A549 (cell line): Measurements from ENCODE around the gene NHLRC2. TPM values are rescaled to one million over a fixed set of nuclear protein-coding genes. Genes with fewer than 3 reads are reported as not detected.

Experiments used
- ATAC-seq, 2 experiments: fragments of 200-7000 bp in 1 of 2; fragments of >200 bp in 1 of 2; cut with Nextera tagmentation in 1 of 2; cut with Tn5 transposase in 1 of 2; 3 replicates each; pipeline versions ENCODE4 v1.8.0 to v1.9.1; 2018 to 2020; ENCODE audit warnings: mild to moderate bottlenecking in 1 of 2, moderate library complexity in 1 of 2
- CTCF ChIA-PET: fragments of 300-600 bp; sonication (Branson Sonifier 250); formaldehyde crosslinking; extraction: SDS; loops from one replicate; lab custom pipeline; 2021; ENCODE audit warnings: antibody characterized with exemption, inconsistent platforms; lab: Yijun Ruan, JAX
- POLR2A ChIA-PET: fragments of 350-600 bp; formaldehyde crosslinking; extraction: SDS; loops from one replicate; lab custom pipeline; 2021; ENCODE audit warnings: antibody characterized with exemption, inconsistent platforms; lab: Yijun Ruan, JAX
- DNase-seq, 2 experiments: peaks; one replicate each; pipeline versions ENCODE4 v3.0.0 to v3.0.0-alpha.2; 2011 to 2016; ENCODE audit warnings: low read depth in 1 of 2, low spot score in 1 of 2
- FAIRE-seq: peaks from 2 replicates; lab custom pipeline; 2011; peaks lifted over from hg19 to GRCh38; lab: Jason Lieb, UNC
- H3K27ac ChIP-seq, 2 experiments: fragments of >200 bp; sonication (Bioruptor Twin); formaldehyde crosslinking; 3 replicates each; pipeline ENCODE4 v1.5.1; 2016 to 2017
- H3K4me1 ChIP-seq: fragments of >200 bp; sonication (Bioruptor Twin); formaldehyde crosslinking; 3 replicates; pipeline ENCODE4 v1.6.1; 2016
- H3K4me2 ChIP-seq: fragments of >200 bp; sonication (Bioruptor Twin); formaldehyde crosslinking; 3 replicates; pipeline ENCODE4 v1.6.1; 2016
- H3K4me3 ChIP-seq: fragments of >200 bp; sonication (Bioruptor Twin); formaldehyde crosslinking; 3 replicates; pipeline ENCODE4 v1.5.1; 2016
- H3K9me3 ChIP-seq: fragments of >200 bp; sonication (Bioruptor Twin); formaldehyde crosslinking; 3 replicates; pipeline ENCODE4 v1.6.1; 2016
- CBX8 ChIP-seq: fragments of 200-600 bp; sonication (generic); IDR thresholded peaks from 2 replicates; pipeline ENCODE4 v1.6.1; 2016
- CHD2 ChIP-seq: fragments of 150-350 bp; IDR thresholded peaks from 2 replicates; pipeline ENCODE4 v1.6.1; 2014; ENCODE audit warnings: low read length; ENCODE audit not compliant: partially characterized antibody
- FOSB ChIP-seq: fragments of 250-450 bp; sonication (Bioruptor Pico); IDR thresholded peaks from 2 replicates; pipeline ENCODE4 v1.5.0; 2020; ENCODE audit warnings: mild to moderate bottlenecking, moderate library complexity
- FOXS1 ChIP-seq: fragments of 250-450 bp; sonication (Bioruptor Pico); IDR thresholded peaks from 2 replicates; pipeline ENCODE4 v1.5.0; 2020; ENCODE audit warnings: mild to moderate bottlenecking, moderate library complexity
- GATA3 ChIP-seq: IDR thresholded peaks from 2 replicates; pipeline ENCODE4 v1.6.1; 2012; ENCODE audit warnings: borderline replicate concordance
- HDAC2 ChIP-seq: fragments of 200-600 bp; sonication (generic); IDR thresholded peaks from 2 replicates; pipeline ENCODE4 v1.6.1; 2016
- HEYL ChIP-seq: fragments of 250-450 bp; sonication (Bioruptor Pico); IDR thresholded peaks from 2 replicates; pipeline ENCODE4 v1.8.0; 2021; ENCODE audit warnings: mild to moderate bottlenecking, moderate library complexity
- HOXA7 ChIP-seq: fragments of 250-450 bp; sonication (Bioruptor Pico); IDR thresholded peaks from 2 replicates; pipeline ENCODE4 v1.5.0; 2020; ENCODE audit warnings: mild to moderate bottlenecking, moderate library complexity
- JUNB ChIP-seq: fragments of >200 bp; sonication (Bioruptor Twin); formaldehyde crosslinking; IDR thresholded peaks from 2 replicates; pipeline ENCODE4 v1.6.1; 2016
- MAZ ChIP-seq: fragments of 150-350 bp; IDR thresholded peaks from 2 replicates; pipeline ENCODE4 v1.6.1; 2014; ENCODE audit warnings: antibody characterized with exemption, low read depth, low read length, borderline replicate concordance
- MYC ChIP-seq: IDR thresholded peaks from 2 replicates; pipeline ENCODE4 v1.6.1; 2012; ENCODE audit warnings: mild to moderate bottlenecking, inconsistent platforms, low read length, improper control_type of control experiment, borderline replicate concordance
- NPAS2 ChIP-seq: fragments of 250-450 bp; sonication (Bioruptor Pico); IDR thresholded peaks from 2 replicates; pipeline ENCODE4 v1.8.0; 2022; ENCODE audit warnings: mild to moderate bottlenecking, moderate library complexity, borderline replicate concordance
- RAD21 ChIP-seq, 2 experiments: fragments of >200 bp in 1 of 2; sonication (Bioruptor Twin) in 1 of 2; formaldehyde crosslinking in 1 of 2; IDR thresholded peaks in 1 of 2; conservative IDR thresholded peaks in 1 of 2; 2 replicates in 1 of 2; 3 replicates in 1 of 2; pipeline ENCODE4 v1.6.1; 2012 to 2018; ENCODE audit warnings: inconsistent platforms in 1 of 2
- RCOR1 ChIP-seq: fragments of 150-350 bp; IDR thresholded peaks from 2 replicates; pipeline ENCODE4 v1.6.1; 2014; ENCODE audit warnings: antibody characterized with exemption, low read length, low read depth
- RNF2 ChIP-seq: fragments of 200-600 bp; sonication (generic); IDR thresholded peaks from 2 replicates; pipeline ENCODE4 v1.6.1; 2016; ENCODE audit warnings: low read depth, mild to moderate bottlenecking, antibody characterized with exemption, moderate library complexity, borderline replicate concordance
- SREBF2 ChIP-seq: fragments of 450-650 bp; IDR thresholded peaks from 2 replicates; pipeline ENCODE4 v1.6.1; 2014; ENCODE audit warnings: mild to moderate bottlenecking, moderate library complexity
- TFCP2L1 ChIP-seq: fragments of 250-450 bp; sonication (Bioruptor Pico); IDR thresholded peaks from 2 replicates; pipeline ENCODE4 v1.5.0; 2021; ENCODE audit warnings: mild to moderate bottlenecking
- TP53 ChIP-seq: fragments of 250-450 bp; sonication (Bioruptor Pico); IDR thresholded peaks from 2 replicates; pipeline ENCODE4 v1.5.0; 2021; ENCODE audit warnings: mild to moderate bottlenecking, moderate library complexity
- ZFP36 ChIP-seq: fragments of 450-650 bp; IDR thresholded peaks from 2 replicates; pipeline ENCODE4 v1.6.1; 2014; ENCODE audit warnings: borderline replicate concordance; ENCODE audit not compliant: partially characterized antibody
- WGBS: methylation state at CpG from one replicate; pipeline ENCODE4 v1.1.6; 2017; ENCODE audit errors: missing lambda C conversion rate; 5-methylcytosine and 5-hydroxymethylcytosine counted together
- polyA plus RNA-seq, 4 experiments: library from polyadenylated mRNA; depleted of rRNA in 3 of 4; stranded (reverse); fragments of >200 nt; fragmentation: RNase III in 1 of 4; extraction: RNeasy Plus Mini Kit Qiagen cat#74134 plus additional on column Dnase treatment in 1 of 4; gene quantifications; 2 replicates in 3 of 4; 3 replicates in 1 of 4; pipeline ENCODE4 v1.2.3, GENCODE V29; 2011 to 2017
- TF ChIP-seq, protein P1 (sequence below): fragments of 450-650 bp; IDR thresholded peaks from 2 replicates; pipeline ENCODE4 v1.6.1; 2014; ENCODE audit warnings: antibody characterized with exemption
- TF ChIP-seq, protein P2 (sequence below): fragments of 200-600 bp; sonication (generic); IDR thresholded peaks from 2 replicates; pipeline ENCODE4 v1.6.1; 2016; ENCODE audit warnings: antibody characterized with exemption, mild to moderate bottlenecking, moderate library complexity
- TF ChIP-seq, protein P3 (sequence below): fragments of >200 bp; sonication (Bioruptor Twin); formaldehyde crosslinking; IDR thresholded peaks from 2 replicates; pipeline ENCODE4 v1.6.1; 2016
- TF ChIP-seq, protein P4 (sequence below): IDR thresholded peaks from 2 replicates; pipeline ENCODE4 v1.6.1; 2012
- TF ChIP-seq, protein P5 (sequence below): fragments of 150-350 bp; IDR thresholded peaks from 2 replicates; pipeline ENCODE4 v1.6.1; 2014; ENCODE audit warnings: low read depth, mild to moderate bottlenecking, low read length
- TF ChIP-seq, protein P6 (sequence below): IDR thresholded peaks from 2 replicates; pipeline ENCODE4 v1.6.1; 2012; ENCODE audit warnings: low read depth, borderline replicate concordance

NHLRC2 gene
- polyA plus RNA-seq, 2 of the 4 experiments (the other 2 are of a cell fraction), result 4.9 to 17.3 TPM

DNA sequence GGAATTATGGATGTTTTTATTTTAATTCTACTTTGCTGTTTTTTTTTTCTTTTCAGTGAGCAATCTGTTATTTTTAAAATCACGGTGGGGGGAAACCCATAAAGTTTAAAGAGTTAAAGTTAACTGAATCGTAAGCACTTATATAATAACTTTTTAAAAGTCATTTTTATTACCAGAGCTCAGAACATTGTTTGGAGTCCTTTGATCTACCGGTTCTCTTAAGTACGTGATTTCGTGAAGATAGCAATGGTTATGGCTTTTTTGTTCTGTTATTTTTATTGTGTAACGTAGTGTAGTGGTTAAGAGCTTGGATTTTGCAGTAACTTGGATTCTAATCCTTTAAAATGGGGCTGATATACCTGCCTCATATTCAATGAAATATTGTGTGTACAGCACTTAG lies 57.4 kb downstream of the NHLRC2 start:
- FAIRE-seq, result no peak
- WGBS, result 94% methylated on average over 6 of the region's 6 CpGs

DNA sequence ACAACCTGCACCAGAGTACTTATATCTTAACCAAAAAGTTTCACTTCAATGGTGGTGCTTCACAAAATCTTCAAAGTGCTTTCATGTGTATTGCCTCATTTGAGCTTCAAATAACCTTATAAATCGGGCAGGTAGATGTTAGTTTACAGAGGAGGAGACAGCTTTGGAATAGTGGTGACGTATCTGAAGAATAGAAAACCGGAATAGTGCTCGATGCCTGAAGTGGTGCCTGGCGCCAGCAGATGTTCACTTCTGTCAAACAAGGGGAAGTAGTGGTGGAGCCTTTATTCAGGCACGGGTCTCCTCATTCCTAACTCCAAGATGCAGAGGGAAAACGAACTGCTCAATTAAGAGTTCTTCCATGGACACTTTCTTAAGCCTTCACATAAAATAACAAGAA lies 58.1 kb downstream of the NHLRC2 start:
- H3K9me3 ChIP-seq, result no peaks in the 10 kb centered on the region
- TF ChIP-seq HEYL (CRISPR knock-in tag), result no peak
- TF ChIP-seq TFCP2L1 (CRISPR knock-in tag), result no peak
- no peak for TF ChIP-seq HDAC2
- TF ChIP-seq ZFP36, result no peak
- no peak for TF ChIP-seq MAZ
- no peak for TF ChIP-seq TP53 (CRISPR knock-in tag)
- TF ChIP-seq, protein P1, sequence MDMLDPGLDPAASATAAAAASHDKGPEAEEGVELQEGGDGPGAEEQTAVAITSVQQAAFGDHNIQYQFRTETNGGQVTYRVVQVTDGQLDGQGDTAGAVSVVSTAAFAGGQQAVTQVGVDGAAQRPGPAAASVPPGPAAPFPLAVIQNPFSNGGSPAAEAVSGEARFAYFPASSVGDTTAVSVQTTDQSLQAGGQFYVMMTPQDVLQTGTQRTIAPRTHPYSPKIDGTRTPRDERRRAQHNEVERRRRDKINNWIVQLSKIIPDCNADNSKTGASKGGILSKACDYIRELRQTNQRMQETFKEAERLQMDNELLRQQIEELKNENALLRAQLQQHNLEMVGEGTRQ, result no peak
- no peak for TF ChIP-seq GATA3
- no peak for TF ChIP-seq FOSB (CRISPR knock-in tag)
- TF ChIP-seq, protein P2, sequence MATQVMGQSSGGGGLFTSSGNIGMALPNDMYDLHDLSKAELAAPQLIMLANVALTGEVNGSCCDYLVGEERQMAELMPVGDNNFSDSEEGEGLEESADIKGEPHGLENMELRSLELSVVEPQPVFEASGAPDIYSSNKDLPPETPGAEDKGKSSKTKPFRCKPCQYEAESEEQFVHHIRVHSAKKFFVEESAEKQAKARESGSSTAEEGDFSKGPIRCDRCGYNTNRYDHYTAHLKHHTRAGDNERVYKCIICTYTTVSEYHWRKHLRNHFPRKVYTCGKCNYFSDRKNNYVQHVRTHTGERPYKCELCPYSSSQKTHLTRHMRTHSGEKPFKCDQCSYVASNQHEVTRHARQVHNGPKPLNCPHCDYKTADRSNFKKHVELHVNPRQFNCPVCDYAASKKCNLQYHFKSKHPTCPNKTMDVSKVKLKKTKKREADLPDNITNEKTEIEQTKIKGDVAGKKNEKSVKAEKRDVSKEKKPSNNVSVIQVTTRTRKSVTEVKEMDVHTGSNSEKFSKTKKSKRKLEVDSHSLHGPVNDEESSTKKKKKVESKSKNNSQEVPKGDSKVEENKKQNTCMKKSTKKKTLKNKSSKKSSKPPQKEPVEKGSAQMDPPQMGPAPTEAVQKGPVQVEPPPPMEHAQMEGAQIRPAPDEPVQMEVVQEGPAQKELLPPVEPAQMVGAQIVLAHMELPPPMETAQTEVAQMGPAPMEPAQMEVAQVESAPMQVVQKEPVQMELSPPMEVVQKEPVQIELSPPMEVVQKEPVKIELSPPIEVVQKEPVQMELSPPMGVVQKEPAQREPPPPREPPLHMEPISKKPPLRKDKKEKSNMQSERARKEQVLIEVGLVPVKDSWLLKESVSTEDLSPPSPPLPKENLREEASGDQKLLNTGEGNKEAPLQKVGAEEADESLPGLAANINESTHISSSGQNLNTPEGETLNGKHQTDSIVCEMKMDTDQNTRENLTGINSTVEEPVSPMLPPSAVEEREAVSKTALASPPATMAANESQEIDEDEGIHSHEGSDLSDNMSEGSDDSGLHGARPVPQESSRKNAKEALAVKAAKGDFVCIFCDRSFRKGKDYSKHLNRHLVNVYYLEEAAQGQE, result no peak
- no peak for TF ChIP-seq RAD21 (conservative IDR thresholded peaks at IDR 0.05 in 1 of 2, IDR thresholded peaks at IDR 0.05 in 1 of 2)
- TF ChIP-seq CBX8, result no peak
- TF ChIP-seq, protein P3, sequence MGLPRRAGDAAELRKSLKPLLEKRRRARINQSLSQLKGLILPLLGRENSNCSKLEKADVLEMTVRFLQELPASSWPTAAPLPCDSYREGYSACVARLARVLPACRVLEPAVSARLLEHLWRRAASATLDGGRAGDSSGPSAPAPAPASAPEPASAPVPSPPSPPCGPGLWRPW, result no peak
- TF ChIP-seq MYC, result no peak
- TF ChIP-seq HOXA7 (CRISPR knock-in tag), result no peak
- TF ChIP-seq, protein P4, sequence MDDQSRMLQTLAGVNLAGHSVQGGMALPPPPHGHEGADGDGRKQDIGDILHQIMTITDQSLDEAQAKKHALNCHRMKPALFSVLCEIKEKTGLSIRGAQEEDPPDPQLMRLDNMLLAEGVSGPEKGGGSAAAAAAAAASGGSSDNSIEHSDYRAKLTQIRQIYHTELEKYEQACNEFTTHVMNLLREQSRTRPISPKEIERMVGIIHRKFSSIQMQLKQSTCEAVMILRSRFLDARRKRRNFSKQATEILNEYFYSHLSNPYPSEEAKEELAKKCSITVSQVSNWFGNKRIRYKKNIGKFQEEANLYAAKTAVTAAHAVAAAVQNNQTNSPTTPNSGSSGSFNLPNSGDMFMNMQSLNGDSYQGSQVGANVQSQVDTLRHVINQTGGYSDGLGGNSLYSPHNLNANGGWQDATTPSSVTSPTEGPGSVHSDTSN, result no peak
- TF ChIP-seq RNF2, result no peak
- TF ChIP-seq FOXS1, result no peak
- no peak for TF ChIP-seq NPAS2 (CRISPR knock-in tag)
- TF ChIP-seq, protein P5, sequence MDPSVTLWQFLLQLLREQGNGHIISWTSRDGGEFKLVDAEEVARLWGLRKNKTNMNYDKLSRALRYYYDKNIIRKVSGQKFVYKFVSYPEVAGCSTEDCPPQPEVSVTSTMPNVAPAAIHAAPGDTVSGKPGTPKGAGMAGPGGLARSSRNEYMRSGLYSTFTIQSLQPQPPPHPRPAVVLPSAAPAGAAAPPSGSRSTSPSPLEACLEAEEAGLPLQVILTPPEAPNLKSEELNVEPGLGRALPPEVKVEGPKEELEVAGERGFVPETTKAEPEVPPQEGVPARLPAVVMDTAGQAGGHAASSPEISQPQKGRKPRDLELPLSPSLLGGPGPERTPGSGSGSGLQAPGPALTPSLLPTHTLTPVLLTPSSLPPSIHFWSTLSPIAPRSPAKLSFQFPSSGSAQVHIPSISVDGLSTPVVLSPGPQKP, result no peak
- H3K27ac ChIP-seq, result no peak overlapping the region
- H3K4me3 ChIP-seq, result no peak overlapping the region
- ATAC-seq, result no peak
- POLR2A ChIA-PET, result no interaction called here
- H3K4me1 ChIP-seq, result peaks cover 7% of the 10 kb centered on the region; the same call in 2 of the 3 replicates
- 86% methylated on average over 7 of the region's 7 CpGs for WGBS
- H3K4me2 ChIP-seq, result no peak overlapping the region
- no peak for FAIRE-seq
- no peak for DNase-seq
- CTCF ChIA-PET, result no interaction called here

More for the DNA sequence above, 57.4 kb downstream of the NHLRC2 start:
- DNase-seq (no peak), ATAC-seq (no peak)
- TF ChIP-seq SREBF2, result no peak
- no peak for TF ChIP-seq JUNB
- no peak for TF ChIP-seq TP53 (CRISPR knock-in tag)
- TF ChIP-seq RCOR1, result no peak
- no peak for TF ChIP-seq CHD2
- TF ChIP-seq, protein P6, sequence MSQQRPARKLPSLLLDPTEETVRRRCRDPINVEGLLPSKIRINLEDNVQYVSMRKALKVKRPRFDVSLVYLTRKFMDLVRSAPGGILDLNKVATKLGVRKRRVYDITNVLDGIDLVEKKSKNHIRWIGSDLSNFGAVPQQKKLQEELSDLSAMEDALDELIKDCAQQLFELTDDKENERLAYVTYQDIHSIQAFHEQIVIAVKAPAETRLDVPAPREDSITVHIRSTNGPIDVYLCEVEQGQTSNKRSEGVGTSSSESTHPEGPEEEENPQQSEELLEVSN, result no peak
- POLR2A ChIA-PET, result no interaction called here
- no peak overlapping the region for H3K4me3 ChIP-seq
- no peak overlapping the region for H3K4me2 ChIP-seq
- CTCF ChIA-PET, result interaction anchor here (1.1 to 2.6 kb wide), 2 partner anchors 125 to 191 kb away, joined by 3 to 6 read pairs; no protein-coding TSS in a partner anchor
- H3K4me1 ChIP-seq, result peaks cover 12% of the 10 kb centered on the region; the same call in 2 of the 3 replicates
- no peaks in the 10 kb centered on the region for H3K9me3 ChIP-seq
- H3K27ac ChIP-seq, result no peak overlapping the region
